Thyroid gland (tissue), 4 donors: Measurements from ENCODE around the gene ASIC3. TPM values are rescaled to one million over a fixed set of nuclear protein-coding genes. Genes with fewer than 3 reads are reported as not detected.

Experiments used
- DNase-seq, 2 donors: peaks; one replicate each; pipeline ENCODE4 v3.0.0-alpha.2; 2019
- H3K27ac ChIP-seq, 3 donors: fragments of 200-600 bp; sonication (generic); 1 replicate in 2 of 3; 2 replicates in 1 of 3; pipeline ENCODE4 v1.5.1; 2016 to 2019; ENCODE audit warnings: mild to moderate bottlenecking in 1 of 3, moderate library complexity in 1 of 3
- H3K27me3 ChIP-seq: fragments of 200-600 bp; sonication (generic); one replicate; pipeline ENCODE4 v1.5.1; 2019
- H3K36me3 ChIP-seq, 2 donors: fragments of 200-600 bp; sonication (generic); one replicate each; pipeline ENCODE4 v1.5.1; 2016 to 2019
- H3K4me1 ChIP-seq, 2 donors: fragments of 200-600 bp; sonication (generic); one replicate each; pipeline ENCODE4 v1.5.1; 2017 to 2019
- H3K4me3 ChIP-seq, 3 donors: fragments of 200-600 bp; sonication (generic); replicated peaks in 1 of 3; 1 replicate in 2 of 3; 2 replicates in 1 of 3; pipeline ENCODE4 v1.5.1; 2016; ENCODE audit warnings: mild to moderate bottlenecking in 1 of 3
- H3K9me3 ChIP-seq: fragments of 200-600 bp; sonication (generic); one replicate; pipeline ENCODE4 v1.5.1; 2017
- POLR2A ChIP-seq, 2 donors: fragments of 450-650 bp; IDR thresholded peaks; one replicate each; pipeline ENCODE4 v1.6.1; 2017; ENCODE audit warnings: antibody characterized with exemption in 2 of 2, mild to moderate bottlenecking in 2 of 2, moderate library complexity in 1 of 2
- WGBS, 2 donors: methylation state at CpG; one replicate each; pipeline ENCODE4 v1.1.5; 2017; 5-methylcytosine and 5-hydroxymethylcytosine counted together
- intact Hi-C: fragments of 100-400 bp; cut with DNase I; formaldehyde crosslinking; loops from one replicate; pipeline ENCODE4 v1.15.1; 2023
- total RNA-seq, 4 donors: library from RNA; depleted of rRNA; stranded (reverse); fragments of >200 nt; gene quantifications; one replicate each; pipeline ENCODE4 v1.2.3, GENCODE V29; 2016
- TF ChIP-seq, protein P1 (sequence below), 6 experiments: fragments of 200-600 bp in 3 of 6; fragments of 450-650 bp in 3 of 6; sonication (generic) in 3 of 6; IDR thresholded peaks; one replicate each; pipeline ENCODE4 v1.5.1; 2016 to 2019; ENCODE audit warnings: antibody characterized with exemption in 6 of 6, mild to moderate bottlenecking in 2 of 6, inconsistent platforms in 1 of 6, moderate library complexity in 1 of 6

Gene ASIC3
- total RNA-seq, 4 donors from 2014 or later: 1.2 to 2.6 (median 1.5) TPM; not detected in 1

DNA sequence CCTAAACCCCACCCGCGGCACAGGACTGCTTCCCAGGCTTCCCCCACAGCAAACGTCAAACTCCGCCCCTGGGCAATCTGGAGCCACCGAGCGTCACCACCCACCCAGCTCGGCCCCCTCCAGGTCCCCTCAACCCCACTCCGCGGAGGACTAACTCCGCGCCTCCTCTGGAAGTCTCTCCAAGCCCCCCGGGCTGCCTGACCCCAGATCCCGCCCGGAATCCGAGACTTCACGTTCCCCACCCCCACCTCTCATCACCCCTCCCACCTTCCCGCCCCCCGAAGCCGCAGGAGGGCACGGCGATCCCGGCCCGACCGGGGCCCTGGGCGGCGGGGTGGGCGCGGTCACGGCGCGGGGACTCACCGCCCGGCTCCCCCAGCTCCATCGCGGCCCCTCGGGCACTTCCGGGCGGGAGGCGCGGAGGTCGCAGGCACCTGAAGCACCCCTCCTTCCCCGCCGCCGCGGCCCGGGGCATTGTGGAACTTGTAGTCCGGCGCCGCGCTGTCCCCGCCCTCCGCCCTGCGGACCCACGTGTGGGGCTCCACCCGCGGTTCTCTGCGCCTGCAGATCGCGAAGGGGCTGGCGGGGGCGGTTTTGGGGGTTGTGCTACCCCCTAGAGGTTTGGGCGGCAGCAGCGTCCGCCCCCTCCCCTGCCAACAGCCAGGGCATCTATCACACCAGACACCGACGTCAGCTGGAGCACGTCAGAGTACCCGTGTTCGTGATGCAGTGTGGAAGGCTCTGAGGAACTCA lies 34.9 kb downstream of the ASIC3 start, which contains the start of gene TMUB1:
Gene TMUB1 (minus strand): TSS at position 423 of the 753 bp plus-strand sequence. CDS start 930 bp downstream, outside the sequence.
- Histone ChIP-seq H3K36me3 (no peaks in the 10 kb centered on the region), H3K27ac (peak within 1 kb of the TSS; percentile 68 to 94 (median 75)), H3K4me3 (peak within 1 kb of the TSS; percentile 73 to 86 (median 77)), H3K4me1 (peaks cover 37 to 54% of the 10 kb centered on the region in 2 donors), H3K27me3 (no peaks in the 10 kb centered on the region), H3K9me3 (no peaks in the 10 kb centered on the region)
- intact Hi-C loops: no loop called here
- DNase-seq: peak; percentile 77 to 79
- TF ChIP-seq POLR2A (IDR thresholded peaks at IDR 0.05): peak in 1 of 2 donors; percentile 66
- TF ChIP-seq, protein P1, sequence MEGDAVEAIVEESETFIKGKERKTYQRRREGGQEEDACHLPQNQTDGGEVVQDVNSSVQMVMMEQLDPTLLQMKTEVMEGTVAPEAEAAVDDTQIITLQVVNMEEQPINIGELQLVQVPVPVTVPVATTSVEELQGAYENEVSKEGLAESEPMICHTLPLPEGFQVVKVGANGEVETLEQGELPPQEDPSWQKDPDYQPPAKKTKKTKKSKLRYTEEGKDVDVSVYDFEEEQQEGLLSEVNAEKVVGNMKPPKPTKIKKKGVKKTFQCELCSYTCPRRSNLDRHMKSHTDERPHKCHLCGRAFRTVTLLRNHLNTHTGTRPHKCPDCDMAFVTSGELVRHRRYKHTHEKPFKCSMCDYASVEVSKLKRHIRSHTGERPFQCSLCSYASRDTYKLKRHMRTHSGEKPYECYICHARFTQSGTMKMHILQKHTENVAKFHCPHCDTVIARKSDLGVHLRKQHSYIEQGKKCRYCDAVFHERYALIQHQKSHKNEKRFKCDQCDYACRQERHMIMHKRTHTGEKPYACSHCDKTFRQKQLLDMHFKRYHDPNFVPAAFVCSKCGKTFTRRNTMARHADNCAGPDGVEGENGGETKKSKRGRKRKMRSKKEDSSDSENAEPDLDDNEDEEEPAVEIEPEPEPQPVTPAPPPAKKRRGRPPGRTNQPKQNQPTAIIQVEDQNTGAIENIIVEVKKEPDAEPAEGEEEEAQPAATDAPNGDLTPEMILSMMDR (IDR thresholded peaks at IDR 0.05): no peak
- 0% methylated on average over 6 to 10 of the region's 69 CpGs for WGBS, 2 donors

- Histone ChIP-seq H3K36me3 (no peaks in the 10 kb centered on the region), H3K9me3 (no peaks in the 10 kb centered on the region), H3K4me3 (peak overlapping the region in 1 of 3 donors; percentile 77), H3K27me3 (no peaks in the 10 kb centered on the region), H3K4me1 (peaks cover 37 to 56% of the 10 kb centered on the region in 2 donors), H3K27ac (peak overlapping the region in 1 of 3 donors; percentile 94)
- whole genome bisulfite sequencing, 2 donors: 33% methylated on average over 3 of the region's 3 CpGs
- no peak for DNase-seq
- intact Hi-C loops: no loop called here
- TF ChIP-seq POLR2A (IDR thresholded peaks at IDR 0.05): no peak
- TF ChIP-seq, protein P1 (IDR thresholded peaks at IDR 0.05): no peak
These were observed 35.5 kb downstream of the ASIC3 start for GRCh38 chr7:151083824-151084160.

GRCh38 chr7:151085329-151085690 lies 37.0 kb downstream of the ASIC3 start:
- Histone ChIP-seq H3K4me1 (peaks cover 31 to 57% of the 10 kb centered on the region in 2 donors), H3K9me3 (no peaks in the 10 kb centered on the region), H3K36me3 (no peaks in the 10 kb centered on the region), H3K27ac (peak overlapping the region in 2 of 3 donors; percentile 71 to 87), H3K4me3 (peak overlapping the region in 1 of 3 donors; percentile 21), H3K27me3 (no peaks in the 10 kb centered on the region)
- no peak for DNase-seq
- TF ChIP-seq, protein P1 (IDR thresholded peaks at IDR 0.05): no peak
- WGBS, 2 donors: 42 to 61% methylated on average over 5 of the region's 5 CpGs
- intact Hi-C loops: no loop called here

DNA sequence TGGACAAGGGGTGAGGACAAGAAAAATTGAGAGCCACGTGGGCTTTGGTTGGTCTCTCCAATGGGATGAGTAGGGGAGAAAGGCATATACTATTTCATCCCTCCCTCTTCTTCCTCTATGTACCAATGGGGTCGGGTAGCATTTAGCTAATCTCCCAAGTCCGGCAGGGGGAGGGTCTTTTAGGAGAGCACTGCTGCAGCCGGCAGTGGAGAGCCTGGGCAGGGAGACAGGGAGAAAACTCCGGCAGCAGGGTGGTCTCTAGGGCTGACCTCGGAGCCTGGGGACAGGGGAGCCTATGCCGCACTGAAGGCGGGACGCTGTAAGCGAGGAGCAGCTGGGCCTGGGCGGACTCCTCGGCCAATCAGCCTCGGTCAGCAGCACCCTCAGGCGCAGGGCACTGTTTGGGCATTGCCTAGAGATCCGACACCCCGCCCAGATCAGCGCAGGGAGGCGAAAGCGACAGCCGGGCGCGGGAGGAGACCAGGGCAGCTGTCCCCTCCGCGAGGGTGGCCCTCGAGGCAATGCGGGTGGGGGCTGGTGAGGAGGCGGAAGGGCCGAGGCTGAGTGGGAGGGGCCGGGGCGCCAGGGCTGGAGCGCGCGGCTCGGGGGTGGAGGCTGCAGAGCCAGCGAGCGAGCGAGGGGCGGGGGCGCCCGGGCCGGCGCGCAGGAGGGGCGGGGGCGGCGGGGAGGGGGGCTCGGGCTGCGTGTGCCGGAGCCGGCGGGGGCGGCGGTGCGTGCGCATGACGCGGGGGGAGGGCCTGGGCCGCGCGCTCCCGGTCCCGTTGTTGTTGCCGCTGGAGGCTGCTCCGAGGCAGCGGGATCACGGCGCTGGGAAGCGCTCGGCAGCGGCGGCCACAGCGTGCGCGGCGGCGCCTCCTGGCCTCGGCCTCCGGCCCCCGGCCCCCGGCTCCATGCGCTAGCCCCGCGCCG lies 37.6 kb downstream of the ASIC3 start, which contains the start of gene AGAP3:
Gene AGAP3 (plus strand): TSS at position 785 of the 930 bp plus-strand sequence. CDS start 267 bp downstream, outside the sequence.
- H3K36me3 ChIP-seq: no peaks in the 10 kb centered on the region
- 1 to 2% methylated on average over 6 of the region's 84 CpGs for WGBS, 2 donors
- TF ChIP-seq, protein P1 (IDR thresholded peaks at IDR 0.05): no peak
- TF ChIP-seq POLR2A (IDR thresholded peaks at IDR 0.05): peak in 1 of 2 donors; percentile 71
- peaks cover 30 to 60% of the 10 kb centered on the region in 2 donors for H3K4me1 ChIP-seq
- intact Hi-C loops: no loop called here
- H3K27ac ChIP-seq: peak within 1 kb of the TSS; percentile 60 to 87 (median 71)
- H3K4me3 ChIP-seq: peak within 1 kb of the TSS; percentile 43 to 80 (median 80)
- no peaks in the 10 kb centered on the region for H3K9me3 ChIP-seq
- peak; percentile 86 to 88 for DNase-seq
- H3K27me3 ChIP-seq: no peaks in the 10 kb centered on the region
